ENCODE data around the gene RNF182. TPM values are rescaled to one million over a fixed set of nuclear protein-coding genes. Genes with fewer than 3 reads are reported as not detected.
A peak's percentile ranks its signal among the peaks of the same experiment; 100 is the strongest.

Gene RNF182
- total RNA-seq (0.78 and 0.93 TPM in 2 replicates), polyA plus RNA-seq (0.43 and 0.64 TPM in 2 replicates), polyA minus RNA-seq (0.97 and 2.5 TPM in 2 replicates), Bru-seq, nascent RNA (percentile 43 among the genes with signal in this experiment), BruChase-seq, experiment 1, labeled RNA remaining after a 6-hour chase (percentile 35 among the genes with signal in this experiment), BruChase-seq, experiment 2, labeled RNA remaining after a 2-hour chase (percentile 38 among the genes with signal in this experiment)
- polyA plus RNA-seq (2011; cell fraction: cytosol; rRNA removed) = 0.83 and 0.95 TPM in 2 replicates
- 1.2 and 1.5 TPM in 2 replicates for polyA plus RNA-seq (2011; cell fraction: nucleus; rRNA removed)
- polyA plus RNA-seq (2012) = 0.78 and 2.2 TPM in 2 replicates
- 62.3 TPM for polyA minus RNA-seq (2011; cell fraction: cytosol; rRNA and poly(A)+ RNA removed)
- 1.5 and 1.8 TPM in 2 replicates for polyA minus RNA-seq (2011; cell fraction: nucleus; rRNA and poly(A)+ RNA removed)
- long read RNA-seq, partial matches to known transcripts = 0 of 2 reads
- long read RNA-seq, other reads (novel, unspliced or antisense) = 0 of 2 reads

- no peak for FAIRE-seq
- CTCF ChIA-PET = interaction anchor here (0.6 to 3.8 kb wide), 8 partner anchors 10 to 149 kb away, joined by 3 to 47 read pairs (median 16); no protein-coding TSS in a partner anchor
- no peak within 1 kb of the TSS for H3K27ac ChIP-seq (ENCODE audit: insufficient read depth, low read depth, low read length)
- TF ChIP-seq EZH2 (IDR thresholded peaks at IDR 0.05; ENCODE audit: borderline replicate concordance, low read depth, low read length, severe bottlenecking) (peak; percentile 74), MAX (IDR thresholded peaks at IDR 0.05; ENCODE audit: insufficient read depth, insufficient read length) (no peak), MYC (IDR thresholded peaks at IDR 0.05; ENCODE audit: low read depth, low read length) (no peak), FOS (IDR thresholded peaks at IDR 0.05; ENCODE audit: borderline replicate concordance, insufficient read depth, low read length) (no peak), POLR2A (IDR thresholded peaks at IDR 0.05; ENCODE audit: low read depth, low read length) (no peak), CTCF (IDR thresholded peaks at IDR 0.05; ENCODE audit: extremely low read depth in 1 of 2, insufficient read depth in 1 of 2, low read depth in 1 of 2, low read length in 2 of 2) (no peak), JUN (IDR thresholded peaks at IDR 0.05; ENCODE audit: borderline replicate concordance, insufficient read depth, insufficient read length, low read depth) (no peak)
- peak within 1 kb of the TSS; percentile 91 for H2AFZ ChIP-seq (ENCODE audit: low read depth, low read length)
- no peaks in the 10 kb centered on the region for H3K9me1 ChIP-seq (replicated peaks; ENCODE audit: control insufficient read depth, extremely low read depth, insufficient read depth, low read length)
- no peaks in the 10 kb centered on the region for H3K79me2 ChIP-seq (ENCODE audit: control insufficient read depth, insufficient read depth, low read length)
- dilution Hi-C loops (cut with MboI; ENCODE audit: extremely low pct_ligation_motif_present, low sequenced_read_pairs) (no loop called here), intact Hi-C loops (cut with micrococcal nuclease) (loop anchor here (1.0 to 5.0 kb wide), 2 partner anchors 12 to 113 kb away; partner anchors contain the start of gene MCUR1)
- peak; percentile 18 for DNase-seq (ENCODE audit: low read depth, low spot score)
- no peaks in the 10 kb centered on the region for H3K36me3 ChIP-seq (ENCODE audit: control insufficient read depth in 2 of 2, extremely low read depth in 1 of 2, insufficient read depth in 2 of 2, low read length in 2 of 2)
- H4K20me1 ChIP-seq (replicated peaks; ENCODE audit: control insufficient read depth, extremely low read depth, insufficient read depth, low read length) = no peaks in the 10 kb centered on the region
- POLR2A ChIA-PET = interaction anchor here (0.6 kb wide), 1 partner anchor 192 kb away, joined by 3 read pairs; no protein-coding TSS in a partner anchor
- H3K9ac ChIP-seq (replicated peaks; ENCODE audit: extremely low read depth, insufficient read depth, low read length) = no peak within 1 kb of the TSS
- peaks cover 29 to 51% of the 10 kb centered on the region in 2 experiments for H3K27me3 ChIP-seq (ENCODE audit: control insufficient read depth in 2 of 2, insufficient read depth in 2 of 2, low read length in 2 of 2)
- no TSS peak for BruUV-seq (replicated peaks)
- H3K9me3 ChIP-seq (replicated peaks; ENCODE audit: control insufficient read depth, insufficient read depth, low read length) = no peaks in the 10 kb centered on the region
- peak within 1 kb of the TSS; percentile 43 to 55 (median 53) for H3K4me3 ChIP-seq (replicated peaks in 1 of 3; ENCODE audit: insufficient read depth in 1 of 3, low read depth in 1 of 3, low read length in 3 of 3)
- peaks cover 17% of the 10 kb centered on the region for H3K4me1 ChIP-seq (ENCODE audit: control insufficient read depth, extremely low read depth, insufficient read depth, low read length)
- peak within 1 kb of the TSS; percentile 70 for H3K4me2 ChIP-seq (ENCODE audit: insufficient read depth, low read length)
Measured at GRCh38 chr6:13924949-13925881, at the start of gene RNF182. TSS of gene RNF182 (plus strand) at chr6:13924952. CDS start at chr6:13977120, 52,168 bp downstream.

Measured in endothelial cell of umbilical vein (primary cell).